Measurements from ENCODE around the gene KIF3B. TPM values are rescaled to one million over a fixed set of nuclear protein-coding genes. Genes with fewer than 3 reads are reported as not detected.

The KIF3B gene
- total and polyA plus RNA-seq, 2 of the 13 experiments (the other 11 are each of a cell fraction or from before 2014, with no cell fraction given) = 23.6 to 28.8 TPM

- TF ChIP-seq, protein P1, sequence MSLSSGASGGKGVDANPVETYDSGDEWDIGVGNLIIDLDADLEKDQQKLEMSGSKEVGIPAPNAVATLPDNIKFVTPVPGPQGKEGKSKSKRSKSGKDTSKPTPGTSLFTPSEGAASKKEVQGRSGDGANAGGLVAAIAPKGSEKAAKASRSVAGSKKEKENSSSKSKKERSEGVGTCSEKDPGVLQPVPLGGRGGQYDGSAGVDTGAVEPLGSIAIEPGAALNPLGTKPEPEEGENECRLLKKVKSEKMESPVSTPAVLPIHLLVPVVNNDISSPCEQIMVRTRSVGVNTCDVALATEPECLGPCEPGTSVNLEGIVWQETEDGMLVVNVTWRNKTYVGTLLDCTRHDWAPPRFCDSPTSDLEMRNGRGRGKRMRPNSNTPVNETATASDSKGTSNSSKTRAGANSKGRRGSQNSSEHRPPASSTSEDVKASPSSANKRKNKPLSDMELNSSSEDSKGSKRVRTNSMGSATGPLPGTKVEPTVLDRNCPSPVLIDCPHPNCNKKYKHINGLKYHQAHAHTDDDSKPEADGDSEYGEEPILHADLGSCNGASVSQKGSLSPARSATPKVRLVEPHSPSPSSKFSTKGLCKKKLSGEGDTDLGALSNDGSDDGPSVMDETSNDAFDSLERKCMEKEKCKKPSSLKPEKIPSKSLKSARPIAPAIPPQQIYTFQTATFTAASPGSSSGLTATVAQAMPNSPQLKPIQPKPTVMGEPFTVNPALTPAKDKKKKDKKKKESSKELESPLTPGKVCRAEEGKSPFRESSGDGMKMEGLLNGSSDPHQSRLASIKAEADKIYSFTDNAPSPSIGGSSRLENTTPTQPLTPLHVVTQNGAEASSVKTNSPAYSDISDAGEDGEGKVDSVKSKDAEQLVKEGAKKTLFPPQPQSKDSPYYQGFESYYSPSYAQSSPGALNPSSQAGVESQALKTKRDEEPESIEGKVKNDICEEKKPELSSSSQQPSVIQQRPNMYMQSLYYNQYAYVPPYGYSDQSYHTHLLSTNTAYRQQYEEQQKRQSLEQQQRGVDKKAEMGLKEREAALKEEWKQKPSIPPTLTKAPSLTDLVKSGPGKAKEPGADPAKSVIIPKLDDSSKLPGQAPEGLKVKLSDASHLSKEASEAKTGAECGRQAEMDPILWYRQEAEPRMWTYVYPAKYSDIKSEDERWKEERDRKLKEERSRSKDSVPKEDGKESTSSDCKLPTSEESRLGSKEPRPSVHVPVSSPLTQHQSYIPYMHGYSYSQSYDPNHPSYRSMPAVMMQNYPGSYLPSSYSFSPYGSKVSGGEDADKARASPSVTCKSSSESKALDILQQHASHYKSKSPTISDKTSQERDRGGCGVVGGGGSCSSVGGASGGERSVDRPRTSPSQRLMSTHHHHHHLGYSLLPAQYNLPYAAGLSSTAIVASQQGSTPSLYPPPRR (CRISPR knock-in tag; IDR thresholded peaks at IDR 0.05; ENCODE audit: borderline replicate concordance) = no peak
- TF ChIP-seq, protein P2, sequence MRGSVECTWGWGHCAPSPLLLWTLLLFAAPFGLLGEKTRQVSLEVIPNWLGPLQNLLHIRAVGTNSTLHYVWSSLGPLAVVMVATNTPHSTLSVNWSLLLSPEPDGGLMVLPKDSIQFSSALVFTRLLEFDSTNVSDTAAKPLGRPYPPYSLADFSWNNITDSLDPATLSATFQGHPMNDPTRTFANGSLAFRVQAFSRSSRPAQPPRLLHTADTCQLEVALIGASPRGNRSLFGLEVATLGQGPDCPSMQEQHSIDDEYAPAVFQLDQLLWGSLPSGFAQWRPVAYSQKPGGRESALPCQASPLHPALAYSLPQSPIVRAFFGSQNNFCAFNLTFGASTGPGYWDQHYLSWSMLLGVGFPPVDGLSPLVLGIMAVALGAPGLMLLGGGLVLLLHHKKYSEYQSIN (CRISPR knock-in tag; IDR thresholded peaks at IDR 0.05; ENCODE audit: borderline replicate concordance) = no peak
- TF ChIP-seq HNF1A (IDR thresholded peaks at IDR 0.05; ENCODE audit: low read depth) (0 out of 2 replicates have a peak, but pooled peaks have one; percentile 16), HNF1A (CRISPR knock-in tag; IDR thresholded peaks at IDR 0.05; ENCODE audit: borderline replicate concordance) (no peak), FOXO1 (CRISPR knock-in tag; IDR thresholded peaks at IDR 0.05) (no peak; the same call in 1 of the 2 replicates), ZKSCAN1 (IDR thresholded peaks at IDR 0.05; ENCODE audit: low read length) (0 out of 2 replicates have a peak, but pooled peaks have one; percentile 28), KAT8 (CRISPR knock-in tag; IDR thresholded peaks at IDR 0.05) (peak; percentile 77), NONO (IDR thresholded peaks at IDR 0.05) (no peak), NONO (CRISPR knock-in tag; conservative IDR thresholded peaks at IDR 0.05) (no peak), FOXA3 (CRISPR knock-in tag; IDR thresholded peaks at IDR 0.05) (peak; percentile 74), GATAD2A (CRISPR knock-in tag; IDR thresholded peaks at IDR 0.05) (peak; percentile 78), ZMYM2 (CRISPR knock-in tag; IDR thresholded peaks at IDR 0.05) (no peak)
- TF ChIP-seq, protein P3, sequence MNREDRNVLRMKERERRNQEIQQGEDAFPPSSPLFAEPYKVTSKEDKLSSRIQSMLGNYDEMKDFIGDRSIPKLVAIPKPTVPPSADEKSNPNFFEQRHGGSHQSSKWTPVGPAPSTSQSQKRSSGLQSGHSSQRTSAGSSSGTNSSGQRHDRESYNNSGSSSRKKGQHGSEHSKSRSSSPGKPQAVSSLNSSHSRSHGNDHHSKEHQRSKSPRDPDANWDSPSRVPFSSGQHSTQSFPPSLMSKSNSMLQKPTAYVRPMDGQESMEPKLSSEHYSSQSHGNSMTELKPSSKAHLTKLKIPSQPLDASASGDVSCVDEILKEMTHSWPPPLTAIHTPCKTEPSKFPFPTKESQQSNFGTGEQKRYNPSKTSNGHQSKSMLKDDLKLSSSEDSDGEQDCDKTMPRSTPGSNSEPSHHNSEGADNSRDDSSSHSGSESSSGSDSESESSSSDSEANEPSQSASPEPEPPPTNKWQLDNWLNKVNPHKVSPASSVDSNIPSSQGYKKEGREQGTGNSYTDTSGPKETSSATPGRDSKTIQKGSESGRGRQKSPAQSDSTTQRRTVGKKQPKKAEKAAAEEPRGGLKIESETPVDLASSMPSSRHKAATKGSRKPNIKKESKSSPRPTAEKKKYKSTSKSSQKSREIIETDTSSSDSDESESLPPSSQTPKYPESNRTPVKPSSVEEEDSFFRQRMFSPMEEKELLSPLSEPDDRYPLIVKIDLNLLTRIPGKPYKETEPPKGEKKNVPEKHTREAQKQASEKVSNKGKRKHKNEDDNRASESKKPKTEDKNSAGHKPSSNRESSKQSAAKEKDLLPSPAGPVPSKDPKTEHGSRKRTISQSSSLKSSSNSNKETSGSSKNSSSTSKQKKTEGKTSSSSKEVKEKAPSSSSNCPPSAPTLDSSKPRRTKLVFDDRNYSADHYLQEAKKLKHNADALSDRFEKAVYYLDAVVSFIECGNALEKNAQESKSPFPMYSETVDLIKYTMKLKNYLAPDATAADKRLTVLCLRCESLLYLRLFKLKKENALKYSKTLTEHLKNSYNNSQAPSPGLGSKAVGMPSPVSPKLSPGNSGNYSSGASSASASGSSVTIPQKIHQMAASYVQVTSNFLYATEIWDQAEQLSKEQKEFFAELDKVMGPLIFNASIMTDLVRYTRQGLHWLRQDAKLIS (CRISPR knock-in tag; IDR thresholded peaks at IDR 0.05) = no peak
- TF ChIP-seq, protein P4, sequence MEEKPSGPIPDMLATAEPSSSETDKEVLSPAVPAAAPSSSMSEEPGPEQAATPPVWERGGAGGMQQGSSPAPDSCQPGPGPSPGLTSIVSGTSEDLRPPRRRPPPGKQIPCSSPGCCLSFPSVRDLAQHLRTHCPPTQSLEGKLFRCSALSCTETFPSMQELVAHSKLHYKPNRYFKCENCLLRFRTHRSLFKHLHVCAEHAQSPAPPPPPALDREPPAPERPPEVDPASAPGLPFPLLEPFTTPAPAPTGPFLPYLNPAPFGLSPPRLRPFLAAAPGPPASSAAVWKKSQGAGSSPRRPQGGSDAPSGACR (CRISPR knock-in tag; IDR thresholded peaks at IDR 0.05) = no peak; the same call in 1 of the 2 replicates
These were observed 77.4 kb downstream of the KIF3B start (continued) for GRCh38 chr20:32354592-32355416.
